Ishikawa (cell line): Measurements from ENCODE around the gene MSANTD1.

Source experiments
- CEBPB ChIP-seq: IDR thresholded peaks from 2 replicates; pipeline ENCODE4 v1.6.1; 2012
- EGR1 ChIP-seq: IDR thresholded peaks from 2 replicates; pipeline ENCODE4 v1.6.1; 2012
- EP300 ChIP-seq: IDR thresholded peaks from 2 replicates; pipeline ENCODE4 v1.6.1; 2012; ENCODE audit warnings: borderline replicate concordance
- FOXM1 ChIP-seq: IDR thresholded peaks from 2 replicates; pipeline ENCODE4 v1.6.1; 2012; ENCODE audit warnings: low read depth, borderline replicate concordance
- RAD21 ChIP-seq: IDR thresholded peaks from 2 replicates; pipeline ENCODE4 v1.6.1; 2012; ENCODE audit warnings: low read depth
- TAF1 ChIP-seq: IDR thresholded peaks from 2 replicates; pipeline ENCODE4 v1.6.1; 2012; ENCODE audit warnings: low read depth, mild to moderate bottlenecking
- YY1 ChIP-seq: IDR thresholded peaks from 2 replicates; pipeline ENCODE4 v1.6.1; 2012; ENCODE audit warnings: low read depth
- ZBTB7A ChIP-seq: IDR thresholded peaks from 2 replicates; pipeline ENCODE4 v1.6.1; 2012; ENCODE audit warnings: low read depth
- TF ChIP-seq, protein P1 (sequence below): IDR thresholded peaks from 2 replicates; pipeline ENCODE4 v1.6.1; 2012
- TF ChIP-seq, protein P2 (sequence below): IDR thresholded peaks from 2 replicates; pipeline ENCODE4 v1.6.1; 2012; ENCODE audit warnings: low read depth, mild to moderate bottlenecking

GRCh38 chr4:3266076-3266475 lies 17.1 kb downstream of the MSANTD1 start:
- TF ChIP-seq, protein P1, sequence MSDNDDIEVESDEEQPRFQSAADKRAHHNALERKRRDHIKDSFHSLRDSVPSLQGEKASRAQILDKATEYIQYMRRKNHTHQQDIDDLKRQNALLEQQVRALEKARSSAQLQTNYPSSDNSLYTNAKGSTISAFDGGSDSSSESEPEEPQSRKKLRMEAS: no peak
- TF ChIP-seq RAD21 (no peak), TAF1 (no peak), EP300 (no peak), CEBPB (no peak), EGR1 (no peak), FOXM1 (no peak), ZBTB7A (no peak), YY1 (no peak)
- TF ChIP-seq, protein P2, sequence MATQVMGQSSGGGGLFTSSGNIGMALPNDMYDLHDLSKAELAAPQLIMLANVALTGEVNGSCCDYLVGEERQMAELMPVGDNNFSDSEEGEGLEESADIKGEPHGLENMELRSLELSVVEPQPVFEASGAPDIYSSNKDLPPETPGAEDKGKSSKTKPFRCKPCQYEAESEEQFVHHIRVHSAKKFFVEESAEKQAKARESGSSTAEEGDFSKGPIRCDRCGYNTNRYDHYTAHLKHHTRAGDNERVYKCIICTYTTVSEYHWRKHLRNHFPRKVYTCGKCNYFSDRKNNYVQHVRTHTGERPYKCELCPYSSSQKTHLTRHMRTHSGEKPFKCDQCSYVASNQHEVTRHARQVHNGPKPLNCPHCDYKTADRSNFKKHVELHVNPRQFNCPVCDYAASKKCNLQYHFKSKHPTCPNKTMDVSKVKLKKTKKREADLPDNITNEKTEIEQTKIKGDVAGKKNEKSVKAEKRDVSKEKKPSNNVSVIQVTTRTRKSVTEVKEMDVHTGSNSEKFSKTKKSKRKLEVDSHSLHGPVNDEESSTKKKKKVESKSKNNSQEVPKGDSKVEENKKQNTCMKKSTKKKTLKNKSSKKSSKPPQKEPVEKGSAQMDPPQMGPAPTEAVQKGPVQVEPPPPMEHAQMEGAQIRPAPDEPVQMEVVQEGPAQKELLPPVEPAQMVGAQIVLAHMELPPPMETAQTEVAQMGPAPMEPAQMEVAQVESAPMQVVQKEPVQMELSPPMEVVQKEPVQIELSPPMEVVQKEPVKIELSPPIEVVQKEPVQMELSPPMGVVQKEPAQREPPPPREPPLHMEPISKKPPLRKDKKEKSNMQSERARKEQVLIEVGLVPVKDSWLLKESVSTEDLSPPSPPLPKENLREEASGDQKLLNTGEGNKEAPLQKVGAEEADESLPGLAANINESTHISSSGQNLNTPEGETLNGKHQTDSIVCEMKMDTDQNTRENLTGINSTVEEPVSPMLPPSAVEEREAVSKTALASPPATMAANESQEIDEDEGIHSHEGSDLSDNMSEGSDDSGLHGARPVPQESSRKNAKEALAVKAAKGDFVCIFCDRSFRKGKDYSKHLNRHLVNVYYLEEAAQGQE: no peak
